GM12873 (cell line): ENCODE results near the gene SSC4D.

Source experiments
- CTCF ChIP-seq: IDR thresholded peaks from 2 replicates; pipeline ENCODE4 v1.5.1; 2012; ENCODE audit warnings: low read depth, mild to moderate bottlenecking, moderate library complexity, low read length, control low read depth; ENCODE audit not compliant: insufficient read depth; ENCODE audit errors: missing control alignments

Gene SSC4D

GRCh38 chr7:76394957-76395356 lies 14.5 kb downstream of the SSC4D start:
- no peak for TF ChIP-seq CTCF

DNA sequence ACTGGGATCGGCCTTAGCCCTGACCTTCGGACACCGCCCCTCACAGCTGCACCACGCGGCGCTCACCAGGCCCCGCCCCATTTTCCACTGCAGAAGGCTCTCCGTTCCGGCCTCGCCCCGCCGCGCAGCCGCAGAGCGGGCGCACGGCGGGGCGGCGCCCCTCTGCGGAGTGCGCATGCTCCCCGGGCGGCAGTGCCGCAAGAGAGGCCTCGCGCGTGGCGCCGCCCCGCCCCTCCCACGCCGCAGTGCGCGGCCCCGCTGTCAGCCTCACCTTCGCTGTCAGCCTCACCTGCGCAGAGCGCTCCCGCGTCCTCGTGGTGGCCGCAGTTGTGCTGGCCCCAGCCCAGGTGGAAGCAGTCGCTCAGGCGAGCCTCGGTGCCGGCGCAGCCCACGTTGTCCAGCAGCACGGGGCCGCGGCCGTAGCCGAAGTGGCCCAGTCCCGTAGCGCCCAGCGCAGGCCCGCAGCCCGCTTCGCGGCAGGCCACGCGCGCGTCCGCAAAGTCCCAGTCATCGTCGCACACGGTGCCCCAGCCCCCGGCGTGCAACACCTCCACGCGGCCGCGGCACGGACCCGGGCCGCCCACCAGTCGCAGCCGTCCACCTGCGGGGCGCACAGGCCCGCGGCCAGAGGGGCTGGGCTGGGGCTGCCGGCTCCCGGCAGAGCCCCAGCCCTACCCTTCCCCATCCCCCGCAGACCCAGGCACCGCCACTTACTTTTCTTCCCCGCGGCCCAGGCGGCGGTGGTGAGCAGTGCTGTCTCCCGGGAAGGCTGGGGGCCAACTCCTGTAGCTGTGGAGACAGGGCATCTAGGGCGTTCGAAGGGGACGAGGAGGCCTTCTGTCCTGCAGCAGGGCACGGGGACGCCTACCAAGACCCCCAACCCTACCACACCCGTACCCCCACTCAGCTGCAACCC lies 16.1 kb downstream of the SSC4D start:
- TF ChIP-seq CTCF, result no peak

GRCh38 chr7:76392531-76393115 lies 16.9 kb downstream of the SSC4D start:
- no peak for TF ChIP-seq CTCF

GRCh38 chr7:76390092-76390491 lies 19.4 kb downstream of the SSC4D start:
- no peak for TF ChIP-seq CTCF

DNA sequence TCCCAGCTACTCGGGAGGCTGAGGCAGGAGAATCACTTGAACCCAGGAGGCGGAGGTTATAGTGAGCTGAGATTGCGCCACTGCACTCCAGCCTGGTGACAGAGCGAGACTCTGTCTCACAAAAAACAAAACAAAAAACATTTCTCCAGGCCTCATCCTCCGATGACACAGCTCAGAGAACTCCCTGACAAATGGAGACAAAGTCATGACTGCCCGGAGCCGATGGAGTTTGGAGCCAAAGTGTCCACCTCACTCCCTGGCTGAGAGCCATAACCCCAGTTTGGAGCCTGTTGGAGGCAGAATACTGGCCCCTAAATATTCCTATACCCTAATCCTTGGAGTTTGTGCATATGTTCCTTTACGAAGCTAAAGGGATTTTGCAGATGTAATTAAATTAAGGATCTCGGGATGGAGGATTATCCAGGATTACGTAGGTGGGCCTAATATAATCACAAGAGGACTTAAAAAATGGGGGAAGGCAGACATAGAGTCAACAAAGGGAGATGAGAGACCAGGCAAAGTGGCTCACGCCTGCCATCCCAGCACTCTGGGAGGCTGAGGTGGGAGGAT lies 22.7 kb downstream of the SSC4D start:
- no peak for TF ChIP-seq CTCF

- TF ChIP-seq CTCF, result no peak
These were observed 26.2 kb downstream of the SSC4D start for GRCh38 chr7:76383089-76383944.
